Central memory CD8-positive, alpha-beta T cell (primary cell): ENCODE data around the gene NUP85.
"Not testable (repeated sequence)": the region's sequence is repeated elsewhere in the genome, so short reads cannot be mapped to it uniquely, and the experiment has no call there.

Experiments used
- ATAC-seq: fragments of 150-1000 bp; cut with Tn5 transposase; replicated peaks from 2 replicates; pipeline ENCODE4 v1.10.0; 2022; ENCODE audit warnings: mild to moderate bottlenecking, moderate FRiP score, moderate number of reproducible peaks; ENCODE audit not compliant: poor library complexity, severe bottlenecking; ENCODE audit errors: extremely low read depth
- DNase-seq, 2 donors: peaks; one replicate each; pipeline ENCODE4 v3.0.0; 2021; ENCODE audit warnings: low spot score in 2 of 2
- H3K27ac Mint-ChIP-seq: one replicate; pipeline ENCODE4 v1.8.0; 2022; ENCODE audit warnings: low read depth, mild to moderate bottlenecking, moderate library complexity, mixed read lengths
- H3K27me3 Mint-ChIP-seq: one replicate; pipeline ENCODE4 v1.8.0; 2022; ENCODE audit warnings: mixed read lengths
- H3K36me3 Mint-ChIP-seq: one replicate; pipeline ENCODE4 v1.8.0; 2022; ENCODE audit warnings: mild to moderate bottlenecking, moderate library complexity, mixed read lengths; ENCODE audit not compliant: insufficient read depth
- H3K4me1 Mint-ChIP-seq: one replicate; pipeline ENCODE4 v1.8.0; 2022; ENCODE audit warnings: mixed read lengths
- H3K4me3 Mint-ChIP-seq: one replicate; pipeline ENCODE4 v1.8.0; 2022; ENCODE audit warnings: mild to moderate bottlenecking, moderate library complexity, mixed read lengths
- H3K9me3 Mint-ChIP-seq: one replicate; pipeline ENCODE4 v1.8.0; 2022; ENCODE audit warnings: mixed read lengths

Gene NUP85

GRCh38 chr17:75250009-75250471 lies 44.6 kb downstream of the NUP85 start:
- H3K4me1 Mint-ChIP-seq: peaks cover 46% of the 10 kb centered on the region
- peaks cover 19% of the 10 kb centered on the region for H3K36me3 Mint-ChIP-seq
- no peaks in the 10 kb centered on the region for H3K27me3 Mint-ChIP-seq
- ATAC-seq: peak; percentile 93
- H3K27ac Mint-ChIP-seq: peak overlapping the region; percentile 88
- H3K9me3 Mint-ChIP-seq: no peaks in the 10 kb centered on the region
- no peak for DNase-seq
- H3K4me3 Mint-ChIP-seq: peak overlapping the region; percentile 70

GRCh38 chr17:75252039-75252816 lies 46.7 kb downstream of the NUP85 start:
- H3K4me3 Mint-ChIP-seq: peak overlapping the region; percentile 61
- ATAC-seq: no peak
- H3K9me3 Mint-ChIP-seq: no peaks in the 10 kb centered on the region
- H3K27me3 Mint-ChIP-seq: no peaks in the 10 kb centered on the region
- peak overlapping the region; percentile 79 for H3K27ac Mint-ChIP-seq
- DNase-seq: no peak
- H3K36me3 Mint-ChIP-seq: peaks cover 6% of the 10 kb centered on the region
- peaks cover 68% of the 10 kb centered on the region for H3K4me1 Mint-ChIP-seq

- ATAC-seq, H3K27me3 Mint-ChIP-seq, H3K4me3 Mint-ChIP-seq, H3K36me3 Mint-ChIP-seq, H3K27ac Mint-ChIP-seq, DNase-seq, H3K9me3 Mint-ChIP-seq: not testable (repeated sequence)
- H3K4me1 Mint-ChIP-seq: peaks cover 90% of the 10 kb centered on the region
Observed at GRCh38 chr17:75255954-75256698, 50.6 kb downstream of the NUP85 start.

GRCh38 chr17:75257228-75257627 lies 51.7 kb downstream of the NUP85 start:
- ATAC-seq, H3K9me3 Mint-ChIP-seq, H3K27me3 Mint-ChIP-seq, H3K36me3 Mint-ChIP-seq, DNase-seq, H3K4me3 Mint-ChIP-seq: not testable (repeated sequence)
- H3K27ac Mint-ChIP-seq: peak overlapping the region; percentile 27
- H3K4me1 Mint-ChIP-seq: peaks cover 95% of the 10 kb centered on the region

GRCh38 chr17:75260641-75261335 lies 55.3 kb downstream of the NUP85 start:
- Mint-ChIP-seq H3K9me3 (no peaks in the 10 kb centered on the region), H3K36me3 (peaks cover 24% of the 10 kb centered on the region), H3K4me1 (peaks cover 63% of the 10 kb centered on the region), H3K27me3 (no peaks in the 10 kb centered on the region), H3K4me3 (peak overlapping the region; percentile 98), H3K27ac (peak overlapping the region; percentile 100)
- no peak for DNase-seq
- ATAC-seq: peak; percentile 33

GRCh38 chr17:75261336-75262111 lies 56.0 kb downstream of the NUP85 start, which contains the start of the genes GGA3 and MRPS7:
Gene GGA3 (minus strand): TSS chr17:75261606. CDS start chr17:75261587, 19 bp downstream.
Gene MRPS7 (plus strand): TSS chr17:75261879. CDS start chr17:75261901, 22 bp downstream.
- Mint-ChIP-seq H3K36me3 (peaks cover 25% of the 10 kb centered on the region), H3K9me3 (no peaks in the 10 kb centered on the region), H3K27ac (peak within 1 kb of the TSS; percentile 100), H3K4me1 (peaks cover 56% of the 10 kb centered on the region), H3K27me3 (no peaks in the 10 kb centered on the region), H3K4me3 (peak within 1 kb of the TSS; percentile 98)
- peak; percentile 94 to 96 for DNase-seq
- peak; percentile 91 for ATAC-seq

- Mint-ChIP-seq H3K27me3 (no peaks in the 10 kb centered on the region), H3K4me1 (peaks cover 50% of the 10 kb centered on the region), H3K36me3 (peaks cover 25% of the 10 kb centered on the region), H3K27ac (peak overlapping the region; percentile 100), H3K4me3 (peak overlapping the region; percentile 98), H3K9me3 (no peaks in the 10 kb centered on the region)
- peak in 1 of 2 donors; percentile 30 for DNase-seq
- no peak for ATAC-seq
Observed at GRCh38 chr17:75262112-75262606, 56.7 kb downstream of the NUP85 start.

- ATAC-seq (no peak), DNase-seq (no peak)
- Mint-ChIP-seq H3K4me1 (peaks cover 41% of the 10 kb centered on the region), H3K36me3 (peaks cover 25% of the 10 kb centered on the region), H3K4me3 (peak overlapping the region; percentile 98), H3K27me3 (no peaks in the 10 kb centered on the region), H3K9me3 (no peaks in the 10 kb centered on the region), H3K27ac (no peak overlapping the region)
Observed at GRCh38 chr17:75263055-75263454, 57.6 kb downstream of the NUP85 start.

- no peak for DNase-seq
- peaks cover 26% of the 10 kb centered on the region for H3K4me1 Mint-ChIP-seq
- peaks cover 24% of the 10 kb centered on the region for H3K36me3 Mint-ChIP-seq
- no peak for ATAC-seq
- H3K4me3 Mint-ChIP-seq: no peak overlapping the region
- no peaks in the 10 kb centered on the region for H3K27me3 Mint-ChIP-seq
- H3K27ac Mint-ChIP-seq: no peak overlapping the region
- no peaks in the 10 kb centered on the region for H3K9me3 Mint-ChIP-seq
Observed at GRCh38 chr17:75265614-75266315, 60.3 kb downstream of the NUP85 start.

- H3K9me3 Mint-ChIP-seq: no peaks in the 10 kb centered on the region
- ATAC-seq (no peak), DNase-seq (no peak)
- H3K4me3 Mint-ChIP-seq: no peak overlapping the region
- H3K36me3 Mint-ChIP-seq: peaks cover 20% of the 10 kb centered on the region
- H3K27me3 Mint-ChIP-seq: no peaks in the 10 kb centered on the region
- H3K27ac Mint-ChIP-seq: no peak overlapping the region
- H3K4me1 Mint-ChIP-seq: peaks cover 22% of the 10 kb centered on the region
Observed at GRCh38 chr17:75266316-75267152, 61.1 kb downstream of the NUP85 start.

GRCh38 chr17:75267153-75267410 lies 61.6 kb downstream of the NUP85 start:
- H3K27me3 Mint-ChIP-seq: no peaks in the 10 kb centered on the region
- peaks cover 17% of the 10 kb centered on the region for H3K36me3 Mint-ChIP-seq
- ATAC-seq: no peak
- no peak for DNase-seq
- peaks cover 21% of the 10 kb centered on the region for H3K4me1 Mint-ChIP-seq
- H3K4me3 Mint-ChIP-seq: no peak overlapping the region
- no peak overlapping the region for H3K27ac Mint-ChIP-seq
- H3K9me3 Mint-ChIP-seq: no peaks in the 10 kb centered on the region
